Erythroblast (primary cell): ENCODE data around the gene ALG14.

Experiments used
- GATA1 ChIP-seq: IDR thresholded peaks from 2 replicates; pipeline ENCODE4 v1.6.1; 2011; ENCODE audit warnings: low read depth, mild to moderate bottlenecking, control low read depth, low read length, moderate library complexity
- POLR2A ChIP-seq: IDR thresholded peaks from 2 replicates; pipeline ENCODE4 v1.6.1; 2011; ENCODE audit warnings: mild to moderate bottlenecking, low read length

DNA sequence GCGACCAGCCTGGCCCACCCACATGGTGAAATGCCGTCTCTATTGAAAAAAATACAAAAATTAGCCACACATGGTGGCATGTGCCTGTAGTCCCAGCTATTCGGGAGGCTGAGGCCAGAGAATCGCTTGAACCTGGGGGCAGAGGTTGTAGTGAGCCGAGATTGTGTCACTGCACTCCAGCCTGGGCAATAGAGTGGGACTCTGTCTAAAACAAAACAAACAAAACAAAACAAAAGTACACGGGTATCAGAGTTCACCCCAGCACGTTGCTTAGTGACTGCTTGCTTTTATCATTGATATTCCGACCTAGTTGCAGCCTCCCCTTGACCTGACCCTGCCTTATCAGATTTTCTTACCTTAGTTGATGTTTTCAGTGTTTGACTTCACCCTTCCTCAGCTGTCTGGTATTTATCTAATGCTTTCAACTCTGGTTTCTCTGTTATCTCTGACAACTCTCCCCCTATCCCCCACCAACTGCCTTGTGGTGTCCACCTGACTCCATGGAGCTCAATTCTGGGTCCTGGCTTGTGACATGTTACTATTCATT lies 49.5 kb upstream of the ALG14 start:
- no peak for TF ChIP-seq POLR2A
- no peak for TF ChIP-seq GATA1
